ENCODE data around the gene TCOF1. TPM values are rescaled to one million over a fixed set of nuclear protein-coding genes. Genes with fewer than 3 reads are reported as not detected.
A peak's percentile ranks its signal among the peaks of the same experiment; 100 is the strongest.
"Not testable (repeated sequence)": the region's sequence is repeated elsewhere in the genome, so short reads cannot be mapped to it uniquely, and the experiment has no call there.

Gene TCOF1
- total and polyA plus RNA-seq, 11 donors = 11.9 to 29.9 (median 16.0) TPM

DNA sequence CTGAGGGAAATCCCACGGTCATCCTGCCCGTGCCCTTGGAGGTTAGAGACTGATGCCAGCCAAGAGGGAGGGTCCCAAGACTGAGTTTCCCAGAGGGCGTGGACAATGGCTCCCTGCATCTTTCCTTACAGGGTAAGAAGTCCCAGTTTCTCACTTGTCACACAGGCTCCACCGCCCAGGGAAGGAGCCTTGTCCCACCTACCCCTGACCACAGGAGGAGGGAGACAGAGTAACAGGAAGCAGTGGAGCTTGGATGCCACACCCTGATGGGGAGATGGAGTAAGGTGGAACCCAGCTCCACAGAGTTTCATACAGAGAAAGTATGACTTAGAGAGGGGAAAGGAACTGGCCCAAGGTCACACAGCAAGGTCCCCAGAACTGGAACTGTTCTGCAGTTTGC is 64.6 kb downstream of the TCOF1 start:
- Histone ChIP-seq H3K27ac (no peak overlapping the region), H3K9me3 (no peaks in the 10 kb centered on the region), H3K27me3 (no peaks in the 10 kb centered on the region), H3K4me1 (no peaks in the 10 kb centered on the region), H3K36me3 (no peaks in the 10 kb centered on the region), H3K4me3 (no peak overlapping the region)
- intact Hi-C loops (cut with DNase I) = loop anchor here in 1 of 10 donors (10.0 kb wide), 1 partner anchor 387 kb away; no protein-coding TSS in a partner anchor
- DNase-seq (no peak), ATAC-seq (no peak)
- TF ChIP-seq, protein P1, sequence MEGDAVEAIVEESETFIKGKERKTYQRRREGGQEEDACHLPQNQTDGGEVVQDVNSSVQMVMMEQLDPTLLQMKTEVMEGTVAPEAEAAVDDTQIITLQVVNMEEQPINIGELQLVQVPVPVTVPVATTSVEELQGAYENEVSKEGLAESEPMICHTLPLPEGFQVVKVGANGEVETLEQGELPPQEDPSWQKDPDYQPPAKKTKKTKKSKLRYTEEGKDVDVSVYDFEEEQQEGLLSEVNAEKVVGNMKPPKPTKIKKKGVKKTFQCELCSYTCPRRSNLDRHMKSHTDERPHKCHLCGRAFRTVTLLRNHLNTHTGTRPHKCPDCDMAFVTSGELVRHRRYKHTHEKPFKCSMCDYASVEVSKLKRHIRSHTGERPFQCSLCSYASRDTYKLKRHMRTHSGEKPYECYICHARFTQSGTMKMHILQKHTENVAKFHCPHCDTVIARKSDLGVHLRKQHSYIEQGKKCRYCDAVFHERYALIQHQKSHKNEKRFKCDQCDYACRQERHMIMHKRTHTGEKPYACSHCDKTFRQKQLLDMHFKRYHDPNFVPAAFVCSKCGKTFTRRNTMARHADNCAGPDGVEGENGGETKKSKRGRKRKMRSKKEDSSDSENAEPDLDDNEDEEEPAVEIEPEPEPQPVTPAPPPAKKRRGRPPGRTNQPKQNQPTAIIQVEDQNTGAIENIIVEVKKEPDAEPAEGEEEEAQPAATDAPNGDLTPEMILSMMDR (IDR thresholded peaks at IDR 0.05) = no peak
- no peak for TF ChIP-seq POLR2A (IDR thresholded peaks at IDR 0.05)
- whole genome bisulfite sequencing, 4 donors = 51 to 82% (median 61%) methylated on average over 3 to 4 of the region's 4 CpGs

DNA sequence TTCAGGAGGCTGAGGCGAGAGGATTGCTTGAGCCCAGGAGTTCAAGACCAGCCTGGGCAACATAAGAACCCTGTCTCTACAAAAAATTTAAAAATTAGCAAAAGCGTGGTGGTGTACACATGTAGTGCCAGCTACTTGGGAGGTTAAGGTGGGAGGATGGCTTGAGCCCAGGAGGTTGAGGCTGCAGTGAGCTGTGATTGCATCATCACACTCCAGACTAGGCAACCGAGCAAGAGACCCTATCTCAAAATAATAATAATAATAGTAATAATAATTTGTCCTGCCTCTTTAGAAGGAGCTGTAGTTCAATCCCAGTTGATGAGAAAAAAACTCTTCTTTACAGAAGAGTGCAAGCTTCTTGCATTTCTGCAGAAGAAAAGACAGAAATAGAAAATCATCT is 65.3 kb downstream of the TCOF1 start:
- DNase-seq (no peak), ATAC-seq (no peak)
- intact Hi-C loops (cut with DNase I) = loop anchor here in 1 of 10 donors (10.0 kb wide), 1 partner anchor 388 kb away; no protein-coding TSS in a partner anchor
- WGBS, 4 donors = 65 to 81% (median 70%) methylated on average over 3 of the region's 3 CpGs
- Histone ChIP-seq H3K4me1 (peaks cover 0 to 3% (median 0%) of the 10 kb centered on the region in 12 donors), H3K4me3 (no peak overlapping the region), H3K27ac (no peak overlapping the region), H3K27me3 (no peaks in the 10 kb centered on the region), H3K36me3 (no peaks in the 10 kb centered on the region), H3K9me3 (no peaks in the 10 kb centered on the region)
- TF ChIP-seq, protein P1 (IDR thresholded peaks at IDR 0.05) = no peak
- TF ChIP-seq POLR2A (IDR thresholded peaks at IDR 0.05) = no peak

DNA sequence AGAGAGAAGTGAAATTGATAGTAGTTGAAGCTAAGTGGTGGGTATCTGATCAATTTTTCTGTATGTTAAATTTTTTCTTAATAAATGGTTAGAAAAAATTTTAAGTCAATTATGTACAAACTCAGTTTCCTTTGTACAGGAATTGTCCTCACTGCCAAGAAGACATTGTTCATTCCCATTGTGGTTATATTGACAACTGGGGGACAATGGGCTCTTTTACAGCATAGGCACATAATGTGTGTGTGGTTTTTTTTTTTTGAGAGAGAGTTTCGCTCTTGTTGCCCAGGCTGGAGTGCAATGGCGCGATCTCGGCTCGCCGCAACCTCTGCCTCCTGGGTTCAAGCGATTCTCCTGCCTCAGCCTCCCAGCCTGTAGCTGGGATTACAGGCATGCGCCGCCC is 68.7 kb downstream of the TCOF1 start:
- not testable (repeated sequence) for H3K36me3 ChIP-seq, DNase-seq

DNA sequence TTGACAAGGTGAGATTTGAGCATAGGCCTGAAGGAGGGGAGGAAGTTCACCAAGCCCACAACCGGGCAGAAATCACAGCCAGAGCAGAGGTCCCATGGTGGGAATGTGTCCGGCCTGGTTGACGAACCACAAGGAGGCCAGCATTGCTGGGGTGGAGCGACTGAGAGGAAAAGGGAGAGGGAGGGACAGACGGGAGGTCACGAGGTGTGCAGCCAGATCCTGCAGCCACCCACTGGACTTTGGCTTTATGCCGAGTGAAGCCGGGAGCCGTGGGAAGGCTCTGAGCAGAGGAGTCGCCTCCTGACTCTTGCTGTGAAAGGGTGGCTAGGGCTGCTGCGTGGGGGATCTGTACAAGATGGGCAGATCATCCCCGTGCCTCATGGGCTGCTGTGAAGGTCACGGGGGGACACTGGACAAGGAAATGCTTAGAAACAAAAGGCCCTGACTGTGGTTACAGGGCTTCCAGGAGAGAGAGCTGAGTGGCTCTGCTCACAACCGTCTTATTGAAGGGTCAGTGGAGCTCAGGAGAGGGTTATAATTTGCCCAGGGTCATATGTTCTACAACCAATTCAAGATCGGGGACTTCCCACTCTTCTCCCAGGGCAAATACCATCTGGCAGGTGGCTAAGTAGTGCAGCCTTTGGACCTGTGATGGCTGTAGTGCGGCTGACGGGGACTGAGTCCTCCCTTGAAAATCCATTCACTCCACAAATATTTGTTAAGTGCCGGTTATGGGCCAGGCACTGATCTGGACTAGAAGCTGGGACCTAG is 70.8 kb downstream of the TCOF1 start:
- intact Hi-C loops (cut with DNase I) = loop anchor here in 1 of 10 donors (10.0 kb wide), 1 partner anchor 393 kb away; no protein-coding TSS in a partner anchor
- H3K27ac ChIP-seq = peak overlapping the region in 11 of 12 donors; percentile 38 to 84 (median 66)
- H3K27me3 ChIP-seq = no peaks in the 10 kb centered on the region
- H3K9me3 ChIP-seq = no peaks in the 10 kb centered on the region
- ATAC-seq (peak; percentile 84 to 95 (median 90)), DNase-seq (peak; percentile 81 to 89 (median 85))
- H3K4me1 ChIP-seq = peaks cover 0 to 22% (median 4%) of the 10 kb centered on the region in 12 donors
- H3K36me3 ChIP-seq = no peaks in the 10 kb centered on the region
- 46 to 54% (median 50%) methylated on average over 18 of the region's 18 CpGs for WGBS, 4 donors
- no peak overlapping the region for H3K4me3 ChIP-seq
- TF ChIP-seq, protein P1 (IDR thresholded peaks at IDR 0.05) = no peak
- TF ChIP-seq POLR2A (IDR thresholded peaks at IDR 0.05) = no peak

More for the DNA sequence above, 68.7 kb downstream of the TCOF1 start:
- not testable (repeated sequence) for H3K9me3 ChIP-seq, H3K27ac ChIP-seq, H3K27me3 ChIP-seq, ATAC-seq, H3K4me3 ChIP-seq
- 90 to 97% (median 95%) methylated on average over 9 of the region's 9 CpGs for WGBS, 4 donors
- H3K4me1 ChIP-seq = peaks cover 0 to 13% (median 4%) of the 10 kb centered on the region in 12 donors
- intact Hi-C loops (cut with DNase I) = loop anchor here in 1 of 10 donors (10.0 kb wide), 1 partner anchor 391 kb away; no protein-coding TSS in a partner anchor
